Measurements from ENCODE around the gene KCNK4. TPM values are rescaled to one million over a fixed set of nuclear protein-coding genes. Genes with fewer than 3 reads are reported as not detected.

Gene KCNK4
- total and polyA plus RNA-seq, 5 donors from 2014 or later, result not detected

GRCh38 chr11:64286801-64287159 is 4.3 kb upstream of the KCNK4 start:
- H3K27ac Mint-ChIP-seq, result peak overlapping the region; percentile 56 to 88 (median 86)
- H3K36me3 Mint-ChIP-seq, result no peaks in the 10 kb centered on the region
- DNase-seq, result no peak
- Histone ChIP-seq H3K9me3 (ENCODE audit: control insufficient read depth in 2 of 2, low read length in 2 of 2) (no peaks in the 10 kb centered on the region), H3K36me3 (ENCODE audit: control insufficient read depth, insufficient read depth, low read length) (no peaks in the 10 kb centered on the region), H3K27me3 (ENCODE audit: control insufficient read depth, insufficient read depth, low read length) (no peaks in the 10 kb centered on the region), H3K27ac (ENCODE audit: insufficient read depth, low read length, poor library complexity, severe bottlenecking) (no peak overlapping the region), H3K4me1 (ENCODE audit: control insufficient read depth, insufficient read depth, low read length, poor library complexity, severe bottlenecking) (peaks cover 26% of the 10 kb centered on the region), H3K4me3 (ENCODE audit: low read depth, low read length) (no peak overlapping the region)
- H3K9me3 Mint-ChIP-seq, result no peaks in the 10 kb centered on the region
- peak overlapping the region; percentile 80 to 95 (median 87) for H3K4me3 Mint-ChIP-seq
- peaks cover 19% of the 10 kb centered on the region for H3K27me3 Mint-ChIP-seq
- peaks cover 0 to 32% (median 12%) of the 10 kb centered on the region in 4 donors for H3K4me1 Mint-ChIP-seq
- ATAC-seq (ENCODE audit: low read depth in 2 of 2), result no peak

GRCh38 chr11:64287676-64288352 is 3.3 kb upstream of the KCNK4 start:
- no peaks in the 10 kb centered on the region for H3K36me3 ChIP-seq (ENCODE audit: control insufficient read depth, insufficient read depth, low read length)
- Mint-ChIP-seq H3K27me3 (peaks cover 23% of the 10 kb centered on the region), H3K9me3 (no peaks in the 10 kb centered on the region), H3K4me3 (peak overlapping the region in 3 of 4 donors; percentile 29 to 87 (median 72)), H3K36me3 (no peaks in the 10 kb centered on the region), H3K4me1 (peaks cover 0 to 28% (median 12%) of the 10 kb centered on the region in 4 donors), H3K27ac (no peak overlapping the region)
- DNase-seq, result no peak
- peaks cover 36% of the 10 kb centered on the region for H3K4me1 ChIP-seq (ENCODE audit: control insufficient read depth, insufficient read depth, low read length, poor library complexity, severe bottlenecking)
- no peak for ATAC-seq (ENCODE audit: low read depth in 2 of 2)
- no peaks in the 10 kb centered on the region for H3K27me3 ChIP-seq (ENCODE audit: control insufficient read depth, insufficient read depth, low read length)
- H3K9me3 ChIP-seq (ENCODE audit: control insufficient read depth in 2 of 2, low read length in 2 of 2), result no peaks in the 10 kb centered on the region
- H3K4me3 ChIP-seq (ENCODE audit: low read depth, low read length), result no peak overlapping the region
- no peak overlapping the region for H3K27ac ChIP-seq (ENCODE audit: insufficient read depth, low read length, poor library complexity, severe bottlenecking)

- no peaks in the 10 kb centered on the region for H3K9me3 Mint-ChIP-seq
- Histone ChIP-seq H3K27me3 (ENCODE audit: control insufficient read depth, insufficient read depth, low read length) (peaks cover 3% of the 10 kb centered on the region), H3K4me3 (ENCODE audit: low read depth, low read length) (no peak overlapping the region), H3K4me1 (ENCODE audit: control insufficient read depth, insufficient read depth, low read length, poor library complexity, severe bottlenecking) (peaks cover 34% of the 10 kb centered on the region), H3K9me3 (ENCODE audit: control insufficient read depth in 2 of 2, low read length in 2 of 2) (no peaks in the 10 kb centered on the region), H3K36me3 (ENCODE audit: control insufficient read depth, insufficient read depth, low read length) (no peaks in the 10 kb centered on the region), H3K27ac (ENCODE audit: insufficient read depth, low read length, poor library complexity, severe bottlenecking) (no peak overlapping the region)
- no peak overlapping the region for H3K27ac Mint-ChIP-seq
- no peaks in the 10 kb centered on the region for H3K36me3 Mint-ChIP-seq
- no peak overlapping the region for H3K4me3 Mint-ChIP-seq
- H3K27me3 Mint-ChIP-seq, result peaks cover 28% of the 10 kb centered on the region
- ATAC-seq (ENCODE audit: low read depth in 2 of 2) (no peak), DNase-seq (no peak)
- H3K4me1 Mint-ChIP-seq, result peaks cover 0 to 24% (median 12%) of the 10 kb centered on the region in 4 donors
Measured at GRCh38 chr11:64288353-64288750, 2.8 kb upstream of the KCNK4 start.

GRCh38 chr11:64289002-64289564 is 2.0 kb upstream of the KCNK4 start:
- no peak for DNase-seq
- H3K9me3 ChIP-seq (ENCODE audit: control insufficient read depth in 2 of 2, low read length in 2 of 2), result no peaks in the 10 kb centered on the region
- Mint-ChIP-seq H3K27ac (peak overlapping the region in 1 of 3 donors; percentile 52), H3K4me3 (peak overlapping the region in 2 of 4 donors; percentile 40 to 44), H3K27me3 (peaks cover 36% of the 10 kb centered on the region), H3K9me3 (no peaks in the 10 kb centered on the region), H3K4me1 (peaks cover 0 to 18% (median 10%) of the 10 kb centered on the region in 4 donors), H3K36me3 (no peaks in the 10 kb centered on the region)
- H3K4me1 ChIP-seq (ENCODE audit: control insufficient read depth, insufficient read depth, low read length, poor library complexity, severe bottlenecking), result peaks cover 27% of the 10 kb centered on the region
- ATAC-seq (ENCODE audit: low read depth in 2 of 2), result no peak
- H3K36me3 ChIP-seq (ENCODE audit: control insufficient read depth, insufficient read depth, low read length), result no peaks in the 10 kb centered on the region
- peaks cover 5% of the 10 kb centered on the region for H3K27me3 ChIP-seq (ENCODE audit: control insufficient read depth, insufficient read depth, low read length)
- H3K4me3 ChIP-seq (ENCODE audit: low read depth, low read length), result no peak overlapping the region
- H3K27ac ChIP-seq (ENCODE audit: insufficient read depth, low read length, poor library complexity, severe bottlenecking), result no peak overlapping the region

- DNase-seq (no peak), ATAC-seq (ENCODE audit: low read depth in 2 of 2) (no peak)
- Mint-ChIP-seq H3K9me3 (no peaks in the 10 kb centered on the region), H3K27me3 (peaks cover 49% of the 10 kb centered on the region), H3K4me3 (peak overlapping the region; percentile 44 to 80 (median 62)), H3K36me3 (no peaks in the 10 kb centered on the region), H3K27ac (peak overlapping the region in 1 of 3 donors; percentile 38), H3K4me1 (peaks cover 0 to 16% (median 10%) of the 10 kb centered on the region in 4 donors)
- H3K4me1 ChIP-seq (ENCODE audit: control insufficient read depth, insufficient read depth, low read length, poor library complexity, severe bottlenecking), result peaks cover 23% of the 10 kb centered on the region
- no peaks in the 10 kb centered on the region for H3K36me3 ChIP-seq (ENCODE audit: control insufficient read depth, insufficient read depth, low read length)
- H3K4me3 ChIP-seq (ENCODE audit: low read depth, low read length), result no peak overlapping the region
- H3K27ac ChIP-seq (ENCODE audit: insufficient read depth, low read length, poor library complexity, severe bottlenecking), result no peak overlapping the region
- H3K9me3 ChIP-seq (ENCODE audit: control insufficient read depth in 2 of 2, low read length in 2 of 2), result no peaks in the 10 kb centered on the region
- H3K27me3 ChIP-seq (ENCODE audit: control insufficient read depth, insufficient read depth, low read length), result peaks cover 10% of the 10 kb centered on the region
Measured at GRCh38 chr11:64290352-64291261, 495 bp upstream of the KCNK4 start.

GRCh38 chr11:64291752-64292459 is 804 bp downstream of the KCNK4 start:
- Mint-ChIP-seq H3K4me3 (no peak overlapping the region), H3K9me3 (no peaks in the 10 kb centered on the region), H3K27me3 (peaks cover 57% of the 10 kb centered on the region), H3K36me3 (no peaks in the 10 kb centered on the region), H3K27ac (no peak overlapping the region), H3K4me1 (peaks cover 0 to 7% (median 4%) of the 10 kb centered on the region in 4 donors)
- no peaks in the 10 kb centered on the region for H3K36me3 ChIP-seq (ENCODE audit: control insufficient read depth, insufficient read depth, low read length)
- peaks cover 16% of the 10 kb centered on the region for H3K4me1 ChIP-seq (ENCODE audit: control insufficient read depth, insufficient read depth, low read length, poor library complexity, severe bottlenecking)
- no peaks in the 10 kb centered on the region for H3K9me3 ChIP-seq (ENCODE audit: control insufficient read depth in 2 of 2, low read length in 2 of 2)
- H3K27ac ChIP-seq (ENCODE audit: insufficient read depth, low read length, poor library complexity, severe bottlenecking), result no peak overlapping the region
- DNase-seq, result peak in 2 of 3 donors; percentile 14 to 28
- H3K4me3 ChIP-seq (ENCODE audit: low read depth, low read length), result no peak overlapping the region
- H3K27me3 ChIP-seq (ENCODE audit: control insufficient read depth, insufficient read depth, low read length), result peaks cover 21% of the 10 kb centered on the region
- peak; percentile 25 to 37 for ATAC-seq (ENCODE audit: low read depth in 2 of 2)
